ENCODE data around the gene GCKR. TPM values are rescaled to one million over a fixed set of nuclear protein-coding genes. Genes with fewer than 3 reads are reported as not detected.

Gene GCKR, protein sequence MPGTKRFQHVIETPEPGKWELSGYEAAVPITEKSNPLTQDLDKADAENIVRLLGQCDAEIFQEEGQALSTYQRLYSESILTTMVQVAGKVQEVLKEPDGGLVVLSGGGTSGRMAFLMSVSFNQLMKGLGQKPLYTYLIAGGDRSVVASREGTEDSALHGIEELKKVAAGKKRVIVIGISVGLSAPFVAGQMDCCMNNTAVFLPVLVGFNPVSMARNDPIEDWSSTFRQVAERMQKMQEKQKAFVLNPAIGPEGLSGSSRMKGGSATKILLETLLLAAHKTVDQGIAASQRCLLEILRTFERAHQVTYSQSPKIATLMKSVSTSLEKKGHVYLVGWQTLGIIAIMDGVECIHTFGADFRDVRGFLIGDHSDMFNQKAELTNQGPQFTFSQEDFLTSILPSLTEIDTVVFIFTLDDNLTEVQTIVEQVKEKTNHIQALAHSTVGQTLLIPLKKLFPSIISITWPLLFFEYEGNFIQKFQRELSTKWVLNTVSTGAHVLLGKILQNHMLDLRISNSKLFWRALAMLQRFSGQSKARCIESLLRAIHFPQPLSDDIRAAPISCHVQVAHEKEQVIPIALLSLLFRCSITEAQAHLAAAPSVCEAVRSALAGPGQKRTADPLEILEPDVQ
- not detected for polyA plus RNA-seq (2013, experiment 1 of 2; ENCODE audit: insufficient read length)
- not detected for polyA plus RNA-seq (2013, experiment 2 of 2; ENCODE audit: insufficient read length)

DNA sequence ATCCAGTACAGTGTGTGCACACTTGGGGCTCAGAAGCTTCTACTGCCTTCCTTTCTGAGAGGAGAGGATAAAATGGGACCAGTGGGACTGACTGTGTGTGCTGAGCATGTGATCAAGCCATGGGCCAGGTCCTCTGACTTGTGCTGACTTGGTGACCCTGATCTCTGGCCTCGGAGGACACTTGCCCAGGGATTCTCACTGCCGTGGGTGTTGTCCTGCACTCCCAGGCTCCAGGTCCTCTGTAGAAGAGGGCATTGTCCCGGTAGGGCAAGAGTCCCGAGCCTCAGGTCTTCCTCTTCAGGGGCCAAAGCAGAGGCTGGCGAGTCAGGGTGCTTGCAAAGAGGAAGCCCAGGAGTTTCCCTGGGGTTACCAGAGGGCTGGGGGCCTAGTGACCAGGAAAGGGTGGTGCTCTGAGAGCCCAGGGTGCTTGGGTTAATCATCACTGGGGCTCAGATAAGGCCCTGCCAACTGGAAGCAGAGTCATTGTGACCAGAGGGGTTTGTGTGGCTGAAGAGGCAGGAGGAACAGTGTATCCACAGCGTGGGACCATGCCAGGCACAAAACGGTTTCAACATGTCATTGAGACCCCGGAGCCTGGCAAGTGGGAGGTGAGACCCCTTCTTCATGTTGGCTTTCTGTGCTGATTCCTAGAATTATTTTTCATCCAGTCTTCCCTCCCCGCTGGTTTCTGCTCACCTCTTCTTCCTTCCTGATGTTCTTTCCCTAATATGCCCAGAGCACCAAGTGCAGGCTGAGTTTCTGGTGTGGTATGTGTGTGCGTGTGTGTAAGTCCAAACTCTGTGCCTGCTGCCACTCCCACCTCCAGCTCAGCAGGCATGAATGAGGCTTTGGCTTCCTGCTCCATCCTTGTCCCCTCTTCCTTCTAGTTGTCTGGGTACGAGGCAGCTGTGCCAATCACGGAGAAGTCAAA is at the start of gene GCKR:
Gene GCKR, plus strand, starts transcription at position 483 of the 931 bp plus-strand sequence. Its CDS starts 66 bp downstream, at position 549.
- peak; percentile 33 for DNase-seq

DNA sequence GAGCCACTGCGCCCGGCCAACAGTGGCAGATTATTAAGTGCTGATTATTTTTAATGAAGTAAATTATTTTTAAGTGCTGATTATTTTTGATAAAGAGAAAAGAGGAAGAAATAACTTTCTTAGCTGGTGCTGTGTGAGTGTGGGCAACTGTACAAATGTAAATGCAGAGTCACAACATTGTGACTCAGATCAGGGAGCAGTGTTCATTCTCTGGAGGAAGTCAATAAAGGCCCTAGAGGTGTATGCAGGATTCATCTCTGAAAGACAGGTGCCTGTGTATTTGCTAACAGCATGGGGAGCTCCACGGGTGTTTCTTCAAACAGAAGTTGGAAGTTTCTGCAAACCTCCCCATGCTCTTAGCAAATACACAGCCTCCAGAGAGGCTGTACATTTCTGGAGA is 48.3 kb upstream of the GCKR start:
- DNase-seq = no peak

DNA sequence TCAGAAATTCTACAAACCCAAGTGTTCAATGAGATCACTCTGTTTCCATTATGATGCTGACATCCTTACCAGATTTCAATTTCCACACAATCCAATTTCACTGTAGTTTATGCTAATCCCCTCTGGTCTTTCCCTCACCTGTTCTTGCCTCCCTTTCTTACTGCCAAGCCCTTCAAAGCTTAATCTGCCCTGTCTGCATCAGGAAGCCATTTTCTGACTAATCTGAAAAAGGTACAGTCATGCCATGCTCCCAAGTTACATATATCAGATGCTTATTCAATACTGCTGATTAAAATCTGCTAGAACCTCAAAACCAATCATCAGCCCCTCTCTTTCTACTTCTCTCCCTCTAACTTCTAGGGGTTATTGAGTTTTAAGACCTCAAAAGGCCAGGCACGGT is 45.5 kb upstream of the GCKR start:
- no peak for DNase-seq

DNA sequence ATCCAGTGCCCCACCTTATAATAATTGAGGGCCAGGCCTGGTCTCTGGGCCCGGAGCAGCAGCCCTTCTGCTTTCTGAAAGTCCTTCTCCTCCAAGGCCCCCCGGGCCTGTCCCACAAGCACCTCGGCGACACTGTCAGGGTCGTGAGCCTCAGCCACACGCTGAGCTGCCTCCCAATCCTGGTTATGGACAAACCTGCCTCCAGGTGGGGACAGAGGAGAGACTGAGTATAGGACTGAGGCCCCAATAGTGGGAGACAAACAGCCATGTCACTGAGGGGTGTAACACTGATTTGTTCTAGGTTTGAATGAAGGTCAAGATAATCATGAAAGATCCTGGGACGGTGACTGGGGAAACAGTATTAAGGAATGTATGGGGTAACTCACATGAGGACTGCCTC is 42.7 kb upstream of the GCKR start:
- no peak for DNase-seq

DNA sequence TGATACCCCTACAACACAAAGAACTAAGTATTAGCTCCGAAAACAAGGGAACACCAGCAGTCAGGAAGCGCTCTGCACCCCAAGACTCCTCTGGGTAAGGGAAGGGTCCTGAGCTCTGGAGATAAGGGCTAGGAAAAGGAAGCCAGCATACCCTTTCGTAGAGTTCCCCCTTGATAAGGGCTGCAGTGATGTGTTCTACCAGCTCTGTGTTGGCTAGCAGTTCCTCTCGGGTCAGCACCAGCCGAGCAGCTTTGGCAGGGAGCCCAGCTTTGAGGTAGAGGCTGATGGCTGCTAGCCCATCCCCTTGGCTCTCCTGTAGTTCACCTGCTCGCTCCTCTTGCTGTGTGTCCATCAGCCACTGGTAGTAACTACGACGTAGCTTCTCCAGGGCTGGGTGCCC is 35.5 kb upstream of the GCKR start:
- no peak for DNase-seq

DNA sequence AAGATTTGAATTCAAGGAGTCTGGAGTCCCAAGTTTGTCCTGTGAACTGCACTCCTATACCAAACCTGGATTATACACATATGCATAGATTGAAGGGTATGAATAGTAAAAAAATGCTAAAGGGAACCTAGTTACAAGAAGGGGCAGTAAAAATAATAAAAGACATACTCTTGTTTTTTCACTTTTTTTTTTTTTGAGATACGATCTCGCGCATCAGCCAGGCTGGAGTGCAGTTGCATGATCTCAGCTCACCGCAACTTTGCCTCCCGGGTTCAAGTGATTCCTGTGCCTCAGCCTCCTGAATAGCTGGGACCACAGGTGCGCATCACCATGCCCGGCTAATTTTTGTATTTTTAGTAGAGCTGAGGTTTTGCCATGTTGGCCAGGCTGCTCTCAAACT is 32.2 kb upstream of the GCKR start:
- no peak for DNase-seq

DNA sequence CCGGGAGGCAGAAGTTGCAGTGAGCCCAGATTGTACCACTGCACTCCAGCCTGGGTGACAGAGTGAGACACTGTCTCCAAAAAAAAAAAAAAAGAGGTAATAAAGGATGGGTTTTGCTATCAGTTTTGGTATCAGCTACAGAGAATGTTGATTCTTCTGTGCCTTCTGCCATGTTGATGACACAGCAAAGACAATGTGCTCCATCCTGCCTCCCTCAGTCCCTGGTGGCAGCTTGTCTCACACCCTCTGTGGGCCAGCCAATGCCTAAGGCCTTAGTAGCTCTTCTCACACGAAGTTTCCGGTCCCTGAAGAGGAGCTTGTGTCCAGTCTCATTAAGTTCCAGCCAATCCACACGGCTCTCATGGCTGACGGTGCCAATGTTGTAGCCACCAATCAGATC is 24.7 kb upstream of the GCKR start:
- DNase-seq = no peak

DNA sequence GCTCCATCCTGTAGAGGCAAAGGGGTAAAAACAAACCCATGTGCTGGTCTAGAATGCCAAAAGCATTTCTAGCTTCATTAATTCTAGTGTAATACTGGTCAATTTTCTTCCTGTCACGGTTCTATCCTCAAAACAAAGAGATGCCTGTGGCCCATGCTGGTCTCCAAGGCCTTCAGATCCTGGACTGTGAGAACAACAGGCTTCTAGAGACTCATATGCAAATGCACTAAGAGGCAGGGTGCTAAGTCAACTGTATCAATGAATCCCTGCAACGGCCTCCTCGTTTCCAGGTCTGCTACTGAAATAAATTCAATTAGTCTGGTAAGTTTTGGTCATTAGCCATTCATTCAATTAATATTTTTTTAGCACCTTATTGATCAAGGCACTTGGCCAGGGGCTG is 11.1 kb upstream of the GCKR start:
- no peak for DNase-seq

DNA sequence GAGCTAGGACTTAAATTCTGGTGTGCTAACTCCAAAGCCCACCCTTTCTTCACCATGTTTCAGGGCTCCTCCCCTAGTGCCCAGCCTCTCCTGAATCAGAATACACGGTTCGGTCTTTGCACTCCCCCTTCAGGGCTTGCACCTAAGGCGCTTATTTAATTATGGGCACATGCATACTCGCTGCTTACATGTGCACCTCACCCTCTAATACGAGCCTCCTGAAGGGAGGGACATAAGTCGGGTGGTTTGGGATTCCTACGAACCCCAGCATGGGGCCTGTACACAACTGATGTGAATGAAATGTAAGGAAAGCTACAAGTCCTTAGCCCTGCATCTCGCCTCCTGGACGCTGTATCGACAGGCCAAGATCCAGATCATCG is 7.5 kb upstream of the GCKR start:
- DNase-seq = peak; percentile 26

DNA sequence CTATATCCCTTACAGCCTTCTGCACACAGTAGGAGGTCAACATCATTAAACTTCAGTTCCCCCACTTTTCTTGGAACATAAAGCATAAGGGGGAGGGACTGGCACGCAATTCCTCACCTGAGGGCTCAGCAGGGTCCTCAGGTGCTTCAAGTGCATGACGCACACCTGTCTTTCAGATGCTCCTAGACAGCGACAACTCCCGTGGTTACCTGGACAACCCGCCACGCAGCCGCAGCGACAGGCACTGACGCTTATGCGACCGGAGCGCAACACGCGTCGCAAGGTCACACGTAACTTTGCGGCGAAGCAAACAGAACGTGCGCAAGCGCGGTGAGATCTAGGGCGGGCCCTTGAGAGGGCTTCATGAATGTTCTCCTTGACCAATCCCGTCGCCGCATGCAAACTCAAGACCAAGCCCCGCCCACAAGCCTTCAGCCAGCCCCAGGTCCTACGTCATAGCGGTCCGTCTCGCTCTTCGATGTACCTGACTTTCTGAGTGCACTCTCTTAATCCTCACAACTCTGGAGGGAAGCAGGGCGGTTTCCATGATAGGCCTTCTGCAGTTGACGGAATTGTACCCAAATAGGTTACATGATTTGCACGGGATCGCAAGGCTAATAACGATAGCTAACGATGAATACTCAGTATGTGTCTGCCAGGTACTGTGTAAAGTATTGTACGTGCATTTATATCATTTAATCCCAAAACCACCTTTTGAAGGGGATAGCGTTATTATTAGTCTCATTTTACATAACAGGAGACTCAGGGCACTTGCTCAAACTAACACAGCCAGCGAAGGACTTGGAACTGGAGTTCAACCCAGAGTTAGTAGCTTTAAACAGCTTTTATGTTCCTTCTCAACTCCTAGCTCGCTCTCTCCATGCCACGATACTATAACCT is 6.9 kb upstream of the GCKR start, which contains the start of gene IFT172:
Gene IFT172, minus strand, starts transcription at position 246 of the 900 bp plus-strand sequence. Its CDS starts 90 bp downstream, at position 156.
- peak; percentile 97 for DNase-seq

DNA sequence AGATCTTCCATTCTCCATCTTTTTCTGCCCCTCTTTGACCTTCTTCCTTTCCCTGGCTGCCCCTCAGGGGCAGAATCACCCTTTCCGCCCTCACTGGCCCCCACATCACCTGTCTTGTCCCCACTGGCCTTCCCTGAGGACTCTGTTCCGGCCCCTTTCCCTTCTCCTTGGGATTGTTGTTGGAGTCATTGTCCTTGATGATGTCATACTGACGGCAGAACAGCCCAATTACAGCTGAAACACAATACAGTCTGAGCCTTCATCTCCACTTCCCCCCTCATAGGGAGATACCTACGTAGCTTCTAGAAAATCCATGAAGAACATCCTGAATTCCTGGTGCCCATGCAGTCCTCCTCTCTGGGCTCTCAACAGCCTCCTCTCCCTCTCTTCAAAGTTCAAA is 4.1 kb upstream of the GCKR start:
- no peak for DNase-seq

DNA sequence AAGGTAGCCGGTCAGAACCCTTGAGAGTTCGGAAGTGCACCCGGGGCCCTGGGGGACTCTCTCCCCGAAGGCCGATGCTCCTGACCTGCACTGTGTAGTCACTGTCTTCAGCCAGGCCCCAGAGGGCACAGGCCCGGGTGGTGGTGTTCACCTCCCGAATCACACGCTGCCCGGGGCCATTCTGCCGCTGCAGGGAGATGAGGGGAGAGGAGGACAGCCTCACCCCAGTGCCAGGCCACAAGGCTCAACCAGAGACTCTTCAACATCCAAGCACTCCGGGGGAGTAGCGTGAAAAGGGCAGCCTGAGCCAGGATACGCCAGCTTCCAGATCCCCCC is 2.7 kb upstream of the GCKR start:
- no peak for DNase-seq

DNA sequence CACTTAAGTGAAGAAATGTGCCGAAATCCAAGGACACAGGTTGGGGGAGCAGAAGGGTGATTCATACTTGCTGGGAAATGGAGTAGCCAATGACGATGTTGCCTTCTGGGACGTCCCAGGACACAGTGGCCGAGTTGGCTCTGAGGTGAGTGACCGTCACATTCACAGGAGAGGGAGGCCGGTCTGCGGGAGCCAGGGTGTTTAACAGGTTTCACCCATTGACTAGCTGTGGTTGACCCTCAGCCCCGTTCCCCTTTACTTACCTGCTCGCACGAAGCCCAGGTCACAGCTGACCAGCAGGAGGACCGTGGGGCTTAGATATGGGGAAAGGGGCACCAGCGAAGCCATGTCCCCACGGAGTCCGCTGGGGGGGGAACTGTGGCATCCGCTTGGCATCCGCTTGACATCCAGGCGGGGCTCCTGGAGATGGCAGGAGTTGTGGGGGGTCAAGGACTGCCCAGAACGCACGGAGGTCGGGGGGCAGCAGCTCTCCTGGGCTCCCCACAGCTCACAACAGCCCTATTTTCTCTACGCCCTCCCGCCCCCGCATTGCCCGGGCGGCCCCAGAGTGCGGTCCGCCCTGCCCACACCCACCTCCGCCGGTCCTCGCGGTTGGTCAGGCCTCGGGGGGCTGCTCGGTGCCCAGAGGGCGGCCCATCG is 2.2 kb upstream of the GCKR start:
- DNase-seq = peak; percentile 8

DNA sequence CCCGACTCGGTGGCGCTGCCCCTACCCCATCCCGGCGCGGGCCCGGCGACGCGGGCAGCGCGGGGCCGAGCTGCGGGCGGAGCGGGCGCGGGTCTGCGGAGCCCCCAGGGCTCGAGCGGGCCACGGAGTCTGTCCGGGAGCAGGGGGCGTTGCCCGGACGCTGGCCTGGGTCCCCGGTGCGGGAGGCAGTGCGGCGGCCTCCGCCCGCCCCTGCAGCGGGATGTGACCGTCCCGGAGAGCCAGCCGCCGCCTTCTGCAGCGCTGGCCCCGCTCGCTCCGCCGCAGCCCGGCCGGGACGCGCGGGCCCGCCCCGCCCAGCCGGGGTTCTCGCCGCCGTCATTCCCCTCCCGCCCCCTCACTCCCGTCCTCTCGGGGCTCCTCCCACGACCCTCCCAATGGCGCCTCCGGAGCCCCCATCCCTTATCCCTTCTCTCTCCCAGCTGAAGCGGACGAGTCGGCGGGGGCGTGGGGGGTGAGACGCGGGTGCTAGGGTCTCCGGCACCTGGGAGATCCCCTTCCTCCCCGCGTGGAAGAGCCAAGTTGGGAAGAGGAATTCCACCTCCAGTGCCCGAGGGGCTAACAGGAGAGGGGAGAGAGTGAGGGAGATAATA is 1.6 kb upstream of the GCKR start, which contains the start of gene FNDC4:
Gene FNDC4, minus strand, starts transcription at position 257 of the 611 bp plus-strand sequence. CDS start 521 bp downstream, outside the sequence.
- peak; percentile 9 for DNase-seq

DNA sequence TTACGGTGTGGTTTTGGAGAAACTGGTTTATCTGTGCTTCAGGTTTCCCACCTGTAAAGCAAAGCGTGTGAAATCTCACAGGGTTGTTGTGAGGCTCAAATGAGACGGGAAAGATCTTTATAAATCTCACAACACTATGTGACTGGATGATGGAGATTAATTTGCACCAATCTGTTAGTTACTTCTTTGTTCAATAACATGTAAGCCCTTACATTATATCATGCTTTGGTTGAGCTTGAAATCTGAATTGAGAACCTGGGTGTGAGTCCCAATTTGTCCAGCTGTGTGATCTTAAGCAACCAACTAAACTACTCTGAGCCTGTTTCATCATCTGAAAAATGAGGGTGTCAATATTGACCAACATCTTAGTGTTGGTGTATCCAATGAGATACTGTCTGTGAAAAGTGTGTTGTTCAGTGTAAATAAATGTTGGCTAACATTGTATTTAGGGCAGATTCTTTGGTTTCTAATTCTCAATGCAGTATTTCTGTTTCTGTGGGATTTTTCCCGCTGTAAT is 741 bp upstream of the GCKR start:
- no peak for DNase-seq

DNA sequence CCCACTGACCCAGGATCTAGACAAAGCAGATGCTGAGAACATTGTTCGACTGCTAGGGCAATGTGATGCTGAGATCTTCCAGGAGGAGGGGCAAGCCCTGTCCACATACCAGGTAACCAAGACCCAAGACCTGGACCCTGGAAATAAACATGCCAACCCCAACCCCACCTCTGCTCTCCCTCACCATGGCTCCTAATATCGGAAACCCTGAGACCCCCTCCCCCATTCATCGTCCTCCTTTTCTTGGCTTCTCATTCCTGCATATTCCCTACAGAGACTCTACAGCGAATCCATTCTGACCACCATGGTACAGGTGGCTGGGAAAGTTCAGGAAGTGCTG is 619 bp downstream of the GCKR start:
- DNase-seq = no peak

DNA sequence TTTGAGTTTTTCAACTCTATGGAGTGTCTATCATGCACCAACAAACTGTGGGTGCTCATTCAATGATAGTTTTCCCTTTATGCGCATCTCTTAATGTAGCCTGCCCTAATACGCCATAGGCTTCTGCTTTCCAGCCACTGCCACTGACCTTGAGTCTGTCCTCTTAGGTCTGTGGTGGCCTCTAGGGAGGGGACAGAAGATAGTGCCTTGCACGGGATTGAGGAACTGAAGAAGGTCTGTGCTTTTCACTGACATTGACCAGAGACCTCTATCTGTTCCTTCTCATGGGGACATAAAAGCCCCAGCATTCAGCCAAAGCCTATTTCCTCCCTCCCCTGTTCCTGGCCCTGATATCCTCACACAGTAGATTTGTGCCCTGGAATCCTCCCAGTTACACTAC is 2.3 kb downstream of the GCKR start:
- no peak for DNase-seq

DNA sequence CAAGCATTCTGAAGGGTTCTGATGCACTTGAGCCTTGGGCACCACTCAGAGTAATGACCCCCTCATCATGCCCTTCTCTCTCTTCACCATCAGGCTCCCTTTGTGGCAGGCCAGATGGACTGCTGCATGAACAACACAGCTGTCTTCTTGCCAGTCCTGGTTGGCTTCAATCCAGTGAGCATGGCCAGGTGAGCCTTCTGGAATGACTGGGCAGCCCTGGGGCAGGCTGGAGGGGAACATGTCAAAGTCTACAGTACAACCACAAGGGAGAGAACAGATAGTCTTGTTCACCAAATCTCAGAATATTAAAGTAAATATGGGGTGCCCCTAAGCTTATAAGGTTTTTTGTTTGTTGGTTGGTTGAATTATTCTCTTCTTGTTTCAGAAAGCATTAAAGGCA is 4.4 kb downstream of the GCKR start:
- no peak for DNase-seq

DNA sequence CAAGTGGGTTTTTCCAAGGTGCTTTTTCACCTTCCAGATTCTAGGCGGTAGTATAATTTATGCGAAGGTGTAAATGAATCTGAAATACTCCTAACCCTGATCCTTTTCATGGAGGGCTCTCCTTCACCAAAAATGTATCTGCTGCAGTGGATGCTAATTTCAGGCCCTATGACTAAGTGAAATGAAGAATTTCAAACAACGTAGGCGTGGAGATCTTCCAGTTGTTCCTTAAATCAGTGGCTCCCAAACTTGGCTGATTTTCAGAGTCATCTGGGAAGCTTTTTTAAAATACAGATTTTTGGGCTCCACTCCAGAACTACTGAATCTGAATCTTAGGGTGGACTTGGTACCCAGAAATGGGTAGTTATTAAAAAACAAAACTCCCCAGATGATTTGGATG is 5.5 kb downstream of the GCKR start:
- DNase-seq = no peak

DNA sequence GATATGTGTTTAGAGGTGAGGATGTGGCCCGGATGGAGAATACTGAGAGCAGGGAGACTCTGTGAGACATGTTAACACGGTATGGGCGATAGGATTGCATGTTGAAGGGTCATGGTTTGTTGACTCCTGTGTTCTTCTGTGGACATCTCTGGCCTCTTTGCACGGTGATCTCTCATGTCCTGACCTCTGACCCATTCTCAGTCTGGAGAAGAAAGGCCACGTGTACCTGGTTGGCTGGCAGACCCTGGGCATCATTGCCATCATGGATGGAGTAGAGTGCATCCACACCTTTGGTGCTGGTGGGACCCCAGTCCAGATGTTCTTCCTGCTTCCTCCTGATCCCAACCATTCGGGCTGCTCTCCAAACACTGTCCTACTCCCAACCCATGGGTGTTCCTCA is 9.9 kb downstream of the GCKR start:
- no peak for DNase-seq

DNA sequence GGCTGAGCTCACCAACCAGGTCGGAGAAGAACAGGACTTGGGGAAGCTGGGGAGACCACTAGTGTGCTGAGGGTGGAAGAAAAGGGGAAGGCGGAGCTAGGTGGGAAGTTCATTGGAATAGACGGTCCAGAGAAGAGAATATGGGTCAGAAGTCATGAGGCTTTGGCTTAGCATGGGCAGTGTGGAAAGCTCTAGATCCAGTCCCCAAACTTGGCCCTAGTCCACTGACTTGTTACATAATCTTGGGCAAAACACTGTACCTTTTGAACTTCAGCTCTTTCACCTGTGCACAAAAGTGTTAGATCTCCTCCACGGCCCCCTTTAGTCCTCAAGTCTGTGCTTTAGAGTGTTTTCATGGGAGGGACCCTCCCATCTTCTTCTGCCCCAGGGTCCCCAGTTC is 10.7 kb downstream of the GCKR start:
- no peak for DNase-seq
